GM20000 (cell line): Measurements from ENCODE around the gene TFG.

ENCODE experiments used
- DNase-seq: peaks from one replicate; pipeline ENCODE4 v3.0.0; 2012; ENCODE audit warnings: low spot score
- CTCF ChIP-seq: IDR thresholded peaks from 2 replicates; pipeline ENCODE4 v1.5.1; 2012; ENCODE audit warnings: mild to moderate bottlenecking, control low read depth; ENCODE audit errors: extremely low read depth, missing control alignments

The TFG gene

GRCh38 chr3:100700708-100701107 lies 8.6 kb upstream of the TFG start:
- DNase-seq, result no peak
- TF ChIP-seq CTCF, result no peak

- no peak for TF ChIP-seq CTCF
- no peak for DNase-seq
These were observed 7.0 kb upstream of the TFG start for GRCh38 chr3:100702082-100702979.

- no peak for TF ChIP-seq CTCF
- no peak for DNase-seq
These were observed 6.3 kb upstream of the TFG start for GRCh38 chr3:100702980-100703345.

- TF ChIP-seq CTCF, result no peak
These were observed 5.4 kb upstream of the TFG start for GRCh38 chr3:100703865-100704264.

GRCh38 chr3:100706365-100706764 lies 2.9 kb upstream of the TFG start:
- TF ChIP-seq CTCF, result no peak
- no peak for DNase-seq

More at GRCh38 chr3:100703865-100704264, 5.4 kb upstream of the TFG start:
- DNase-seq, result no peak

- TF ChIP-seq CTCF, result no peak
- DNase-seq, result no peak
These were observed 678 bp upstream of the TFG start for GRCh38 chr3:100708644-100708988.

- DNase-seq, result peak; percentile 24
These were observed 557 bp downstream of the TFG start for GRCh38 chr3:100709842-100710260.

More at GRCh38 chr3:100709842-100710260, 557 bp downstream of the TFG start:
- TF ChIP-seq CTCF, result no peak
